ENCODE measurements around the gene CUX1.

The CUX1 gene, protein sequence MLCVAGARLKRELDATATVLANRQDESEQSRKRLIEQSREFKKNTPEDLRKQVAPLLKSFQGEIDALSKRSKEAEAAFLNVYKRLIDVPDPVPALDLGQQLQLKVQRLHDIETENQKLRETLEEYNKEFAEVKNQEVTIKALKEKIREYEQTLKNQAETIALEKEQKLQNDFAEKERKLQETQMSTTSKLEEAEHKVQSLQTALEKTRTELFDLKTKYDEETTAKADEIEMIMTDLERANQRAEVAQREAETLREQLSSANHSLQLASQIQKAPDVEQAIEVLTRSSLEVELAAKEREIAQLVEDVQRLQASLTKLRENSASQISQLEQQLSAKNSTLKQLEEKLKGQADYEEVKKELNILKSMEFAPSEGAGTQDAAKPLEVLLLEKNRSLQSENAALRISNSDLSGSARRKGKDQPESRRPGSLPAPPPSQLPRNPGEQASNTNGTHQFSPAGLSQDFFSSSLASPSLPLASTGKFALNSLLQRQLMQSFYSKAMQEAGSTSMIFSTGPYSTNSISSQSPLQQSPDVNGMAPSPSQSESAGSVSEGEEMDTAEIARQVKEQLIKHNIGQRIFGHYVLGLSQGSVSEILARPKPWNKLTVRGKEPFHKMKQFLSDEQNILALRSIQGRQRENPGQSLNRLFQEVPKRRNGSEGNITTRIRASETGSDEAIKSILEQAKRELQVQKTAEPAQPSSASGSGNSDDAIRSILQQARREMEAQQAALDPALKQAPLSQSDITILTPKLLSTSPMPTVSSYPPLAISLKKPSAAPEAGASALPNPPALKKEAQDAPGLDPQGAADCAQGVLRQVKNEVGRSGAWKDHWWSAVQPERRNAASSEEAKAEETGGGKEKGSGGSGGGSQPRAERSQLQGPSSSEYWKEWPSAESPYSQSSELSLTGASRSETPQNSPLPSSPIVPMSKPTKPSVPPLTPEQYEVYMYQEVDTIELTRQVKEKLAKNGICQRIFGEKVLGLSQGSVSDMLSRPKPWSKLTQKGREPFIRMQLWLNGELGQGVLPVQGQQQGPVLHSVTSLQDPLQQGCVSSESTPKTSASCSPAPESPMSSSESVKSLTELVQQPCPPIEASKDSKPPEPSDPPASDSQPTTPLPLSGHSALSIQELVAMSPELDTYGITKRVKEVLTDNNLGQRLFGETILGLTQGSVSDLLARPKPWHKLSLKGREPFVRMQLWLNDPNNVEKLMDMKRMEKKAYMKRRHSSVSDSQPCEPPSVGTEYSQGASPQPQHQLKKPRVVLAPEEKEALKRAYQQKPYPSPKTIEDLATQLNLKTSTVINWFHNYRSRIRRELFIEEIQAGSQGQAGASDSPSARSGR (N-terminal part only)
- total RNA-seq, result 32.5 to 88.5 (median 59.3) reads per million in 9 experiments

- ATAC-seq (replicated peaks), result no peak
Measured at GRCh38 chr7:101817471-101818286, at the start of gene CUX1. Gene CUX1, plus strand, starts transcription at chr7:101817626. Its CDS starts 14 bp downstream, at chr7:101817640.

DNA sequence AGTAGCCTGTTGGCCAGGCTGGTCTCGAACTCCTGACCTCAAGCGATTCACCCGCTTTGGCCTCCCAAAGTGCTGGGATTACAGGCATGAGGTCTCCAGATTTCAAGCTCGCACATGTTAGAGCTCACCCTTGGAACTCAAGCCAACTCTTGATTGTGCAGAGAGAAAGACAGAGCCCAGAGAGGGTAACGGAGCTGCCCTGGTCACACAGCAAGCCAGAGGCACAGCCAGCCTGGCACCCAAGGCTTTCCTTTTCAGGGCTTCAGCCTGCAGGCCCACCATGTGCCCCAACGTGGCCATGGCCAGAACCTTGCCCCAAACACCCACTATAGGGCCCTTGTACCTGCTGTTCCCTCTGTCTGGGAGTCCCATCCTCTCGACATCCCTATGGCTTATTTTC is 49.1 kb upstream of the CUX1 start:
- no peak overlapping the region for H3K27ac Mint-ChIP-seq
- H3K27me3 Mint-ChIP-seq, result peaks cover 0 to 8% of the 10 kb centered on the region in 2 donors
- DNase-seq (no peak), ATAC-seq (replicated peaks) (no peak)
- no peak overlapping the region for H3K4me3 Mint-ChIP-seq
- H3K36me3 Mint-ChIP-seq (ENCODE audit: insufficient read depth), result peaks cover 2% of the 10 kb centered on the region
- no peaks in the 10 kb centered on the region for H3K4me1 Mint-ChIP-seq (ENCODE audit: low read depth in 2 of 2)
- no peaks in the 10 kb centered on the region for H3K9me3 Mint-ChIP-seq

More at GRCh38 chr7:101817471-101818286, at the start of gene CUX1:
- Mint-ChIP-seq H3K4me1 (ENCODE audit: low read depth in 2 of 2) (peaks cover 12 to 31% of the 10 kb centered on the region in 2 donors), H3K36me3 (ENCODE audit: insufficient read depth) (peaks cover 9% of the 10 kb centered on the region), H3K9me3 (no peaks in the 10 kb centered on the region), H3K27ac (no peak within 1 kb of the TSS), H3K27me3 (no peaks in the 10 kb centered on the region), H3K4me3 (peak within 1 kb of the TSS; percentile 69 to 71)
- DNase-seq, result peak in 2 of 3 experiments; percentile 12 to 15

- Mint-ChIP-seq H3K27ac (no peak overlapping the region), H3K36me3 (ENCODE audit: insufficient read depth) (peaks cover 2% of the 10 kb centered on the region), H3K4me1 (ENCODE audit: low read depth in 2 of 2) (no peaks in the 10 kb centered on the region), H3K27me3 (peaks cover 13 to 24% of the 10 kb centered on the region in 2 donors), H3K4me3 (no peak overlapping the region), H3K9me3 (no peaks in the 10 kb centered on the region)
- no peak for ATAC-seq (replicated peaks)
- no peak for DNase-seq
Measured at GRCh38 chr7:101770466-101770865, 47.0 kb upstream of the CUX1 start.

GRCh38 chr7:101772508-101773211 is 44.8 kb upstream of the CUX1 start:
- Mint-ChIP-seq H3K27me3 (peaks cover 34 to 42% of the 10 kb centered on the region in 2 donors), H3K4me3 (no peak overlapping the region), H3K36me3 (ENCODE audit: insufficient read depth) (peaks cover 2% of the 10 kb centered on the region), H3K9me3 (no peaks in the 10 kb centered on the region), H3K4me1 (ENCODE audit: low read depth in 2 of 2) (no peaks in the 10 kb centered on the region), H3K27ac (no peak overlapping the region)
- no peak for ATAC-seq (replicated peaks)
- DNase-seq, result no peak

- Mint-ChIP-seq H3K4me1 (ENCODE audit: low read depth in 2 of 2) (no peaks in the 10 kb centered on the region), H3K27me3 (peaks cover 48 to 52% of the 10 kb centered on the region in 2 donors), H3K36me3 (ENCODE audit: insufficient read depth) (peaks cover 2% of the 10 kb centered on the region), H3K4me3 (no peak overlapping the region), H3K27ac (no peak overlapping the region), H3K9me3 (no peaks in the 10 kb centered on the region)
- ATAC-seq (replicated peaks) (no peak), DNase-seq (no peak)
Measured at GRCh38 chr7:101775181-101775580, 42.2 kb upstream of the CUX1 start.

DNA sequence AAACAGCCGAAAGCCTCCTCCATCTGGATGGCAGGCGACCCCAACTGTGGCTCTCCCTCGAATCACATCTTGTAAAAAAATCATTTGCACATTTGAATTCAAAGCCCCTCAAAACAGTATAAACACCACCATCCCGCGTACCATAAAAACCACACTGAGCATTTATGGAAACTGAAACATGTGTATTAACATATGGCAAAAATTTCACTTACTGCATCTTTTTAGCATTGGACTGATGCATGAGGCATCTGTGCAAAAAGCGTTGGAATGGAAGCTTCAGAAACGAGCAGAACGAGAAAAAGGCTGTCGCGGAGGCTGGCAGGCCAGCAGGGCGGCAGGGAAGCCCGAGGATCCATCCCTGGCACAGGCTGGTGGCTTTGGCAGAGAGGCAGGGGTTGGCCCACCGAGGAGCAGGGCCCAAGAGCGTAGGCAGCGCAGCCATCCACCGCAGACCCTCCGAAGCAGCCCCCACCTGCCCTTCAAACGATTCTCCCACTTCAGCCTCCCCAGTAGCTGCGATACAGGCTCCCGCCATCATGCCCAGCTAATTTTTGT is 39.3 kb upstream of the CUX1 start:
- DNase-seq, result no peak
- Mint-ChIP-seq H3K27ac (no peak overlapping the region), H3K4me3 (no peak overlapping the region), H3K27me3 (peaks cover 43 to 52% of the 10 kb centered on the region in 2 donors), H3K36me3 (ENCODE audit: insufficient read depth) (no peaks in the 10 kb centered on the region), H3K9me3 (no peaks in the 10 kb centered on the region), H3K4me1 (ENCODE audit: low read depth in 2 of 2) (no peaks in the 10 kb centered on the region)
- ATAC-seq (replicated peaks), result no peak

- H3K4me3 Mint-ChIP-seq, result no peak overlapping the region
- H3K9me3 Mint-ChIP-seq, result no peaks in the 10 kb centered on the region
- no peak overlapping the region for H3K27ac Mint-ChIP-seq
- H3K36me3 Mint-ChIP-seq (ENCODE audit: insufficient read depth), result no peaks in the 10 kb centered on the region
- no peak for DNase-seq
- H3K4me1 Mint-ChIP-seq (ENCODE audit: low read depth in 2 of 2), result peaks cover 0 to 4% of the 10 kb centered on the region in 2 donors
- ATAC-seq (replicated peaks), result no peak
- H3K27me3 Mint-ChIP-seq, result peaks cover 43 to 54% of the 10 kb centered on the region in 2 donors
Measured at GRCh38 chr7:101779267-101779666, 38.2 kb upstream of the CUX1 start.

DNA sequence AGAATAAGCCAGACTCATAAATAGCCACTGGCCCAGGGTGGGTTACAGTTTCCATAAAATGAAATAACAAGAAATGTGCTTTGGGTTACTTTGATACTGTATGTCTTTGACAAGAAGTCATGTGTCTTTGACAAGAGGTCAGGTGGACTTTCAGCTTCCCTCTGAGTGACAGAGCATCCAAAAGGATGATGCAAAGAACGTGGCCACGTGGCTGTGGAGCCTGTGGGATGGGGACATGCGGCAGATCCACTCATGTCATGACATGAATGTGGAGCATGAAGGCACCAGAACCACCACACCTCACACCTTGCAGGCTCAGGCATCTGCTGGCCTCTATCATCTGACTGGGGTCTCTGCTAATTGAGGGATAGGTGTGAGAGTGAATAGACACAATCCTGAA is 37.1 kb upstream of the CUX1 start:
- ATAC-seq (replicated peaks), result no peak
- DNase-seq, result no peak
- H3K4me3 Mint-ChIP-seq, result no peak overlapping the region
- no peak overlapping the region for H3K27ac Mint-ChIP-seq
- no peaks in the 10 kb centered on the region for H3K36me3 Mint-ChIP-seq (ENCODE audit: insufficient read depth)
- H3K9me3 Mint-ChIP-seq, result no peaks in the 10 kb centered on the region
- peaks cover 45 to 59% of the 10 kb centered on the region in 2 donors for H3K27me3 Mint-ChIP-seq
- H3K4me1 Mint-ChIP-seq (ENCODE audit: low read depth in 2 of 2), result peaks cover 0 to 6% of the 10 kb centered on the region in 2 donors

DNA sequence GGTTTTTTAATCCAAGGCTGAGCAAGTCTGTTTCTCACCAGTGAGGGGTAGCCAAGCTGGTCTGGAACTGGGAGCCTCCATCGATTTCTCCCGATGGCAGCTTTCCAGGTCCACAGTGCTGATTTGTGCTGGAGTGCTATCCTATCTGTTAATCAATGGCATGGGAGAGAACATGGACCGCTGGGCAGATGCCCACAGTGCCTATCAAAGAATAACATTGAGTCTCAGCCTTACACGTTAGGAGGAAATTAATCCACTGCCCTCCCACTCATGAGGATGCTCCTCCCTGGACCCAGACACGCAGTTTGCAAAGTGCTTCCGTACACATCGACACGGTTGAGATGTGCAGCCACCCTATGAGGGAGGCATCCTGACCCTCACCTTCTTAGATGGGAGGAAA is 36.0 kb upstream of the CUX1 start:
- ATAC-seq (replicated peaks) (no peak), DNase-seq (no peak)
- Mint-ChIP-seq H3K27me3 (peaks cover 40 to 57% of the 10 kb centered on the region in 2 donors), H3K4me1 (ENCODE audit: low read depth in 2 of 2) (peaks cover 0 to 6% of the 10 kb centered on the region in 2 donors), H3K27ac (no peak overlapping the region), H3K4me3 (no peak overlapping the region), H3K9me3 (no peaks in the 10 kb centered on the region), H3K36me3 (ENCODE audit: insufficient read depth) (no peaks in the 10 kb centered on the region)

- Mint-ChIP-seq H3K36me3 (ENCODE audit: insufficient read depth) (no peaks in the 10 kb centered on the region), H3K4me1 (ENCODE audit: low read depth in 2 of 2) (peaks cover 0 to 6% of the 10 kb centered on the region in 2 donors), H3K4me3 (no peak overlapping the region), H3K9me3 (no peaks in the 10 kb centered on the region), H3K27me3 (peaks cover 31 to 47% of the 10 kb centered on the region in 2 donors), H3K27ac (no peak overlapping the region)
- ATAC-seq (replicated peaks) (no peak), DNase-seq (no peak)
Measured at GRCh38 chr7:101782476-101782875, 35.0 kb upstream of the CUX1 start.

- Mint-ChIP-seq H3K4me1 (ENCODE audit: low read depth in 2 of 2) (peaks cover 0 to 6% of the 10 kb centered on the region in 2 donors), H3K27ac (no peak overlapping the region)
Measured at GRCh38 chr7:101782896-101783295, 34.5 kb upstream of the CUX1 start.

More at GRCh38 chr7:101782896-101783295, 34.5 kb upstream of the CUX1 start:
- H3K27me3 Mint-ChIP-seq, result peaks cover 27 to 42% of the 10 kb centered on the region in 2 donors
- no peak for ATAC-seq (replicated peaks)
- H3K9me3 Mint-ChIP-seq, result no peaks in the 10 kb centered on the region
- H3K4me3 Mint-ChIP-seq, result no peak overlapping the region
- DNase-seq, result no peak
- no peaks in the 10 kb centered on the region for H3K36me3 Mint-ChIP-seq (ENCODE audit: insufficient read depth)

Measured in effector memory CD8-positive, alpha-beta T cell (primary cell).